Muscle layer of duodenum (tissue), 2 donors: ENCODE results near the gene CYP4B1.
A peak's percentile ranks its signal among the peaks of the same experiment; 100 is the strongest.
"Not testable (repeated sequence)": the region's sequence is repeated elsewhere in the genome, so short reads cannot be mapped to it uniquely, and the experiment has no call there.

Experiments
- H3K27ac ChIP-seq: one replicate; pipeline ENCODE4 v1.7.0; 2013; ENCODE audit warnings: mild to moderate bottlenecking, low read length
- H3K27me3 ChIP-seq: one replicate; pipeline ENCODE4 v1.7.0; 2013; ENCODE audit warnings: low read depth, mild to moderate bottlenecking, control low read depth, low read length
- H3K36me3 ChIP-seq, 2 donors: one replicate each; pipeline ENCODE4 v1.7.0; 2013; ENCODE audit warnings: low read length in 2 of 2, control low read depth in 1 of 2, mild to moderate bottlenecking in 1 of 2; ENCODE audit not compliant: insufficient read depth in 2 of 2, control insufficient read depth in 1 of 2
- H3K4me1 ChIP-seq, 2 donors: one replicate each; pipeline ENCODE4 v1.7.0; 2013; ENCODE audit warnings: low read length in 2 of 2, mild to moderate bottlenecking in 2 of 2, control low read depth in 1 of 2, moderate library complexity in 1 of 2; ENCODE audit not compliant: insufficient read depth in 2 of 2, control insufficient read depth in 1 of 2
- H3K4me3 ChIP-seq, 2 donors: one replicate each; pipeline ENCODE4 v1.7.0; 2013; ENCODE audit warnings: low read length in 2 of 2, low read depth in 1 of 2, mild to moderate bottlenecking in 1 of 2
- H3K9me3 ChIP-seq, 2 donors: one replicate each; pipeline ENCODE4 v1.7.0; 2013; ENCODE audit warnings: low read length in 2 of 2, control low read depth in 1 of 2, mild to moderate bottlenecking in 1 of 2; ENCODE audit not compliant: control insufficient read depth in 1 of 2
- donor health status: healthy.

Gene CYP4B1

DNA sequence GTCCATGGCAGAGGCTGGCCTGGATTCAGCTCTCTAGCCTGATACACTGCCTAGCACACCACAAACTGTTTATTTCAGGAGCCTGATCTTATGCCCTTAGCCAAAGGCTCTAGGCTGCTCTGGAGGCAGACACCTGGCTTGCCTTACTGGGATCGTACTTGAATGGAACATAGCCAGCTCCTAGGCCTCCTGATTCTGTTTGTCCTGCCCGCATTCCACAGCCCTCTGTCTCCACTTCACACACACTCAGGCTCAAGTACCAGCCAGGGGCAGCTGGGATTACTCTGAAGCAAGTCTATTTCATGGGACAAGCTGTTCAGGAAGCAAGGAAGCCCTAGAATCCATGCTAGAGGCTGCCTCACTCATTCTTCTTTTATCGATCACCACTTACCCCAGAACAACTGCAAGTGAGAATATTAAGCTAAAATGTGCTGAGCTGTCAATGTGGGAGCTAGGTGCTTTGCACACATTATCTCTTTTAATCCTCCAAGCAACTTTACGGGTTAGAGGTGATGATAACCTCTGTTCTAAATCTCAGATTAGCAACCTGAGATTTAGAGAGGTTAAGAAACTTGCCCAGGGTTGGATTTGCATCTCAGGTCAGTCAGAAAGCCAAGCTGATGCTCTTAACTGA, 31.1 kb upstream of the CYP4B1 start:
- H3K27ac ChIP-seq = no peak overlapping the region
- H3K9me3 ChIP-seq = peaks cover 19 to 31% of the 10 kb centered on the region in 2 donors
- no peaks in the 10 kb centered on the region for H3K4me1 ChIP-seq
- no peak overlapping the region for H3K4me3 ChIP-seq
- no peaks in the 10 kb centered on the region for H3K27me3 ChIP-seq
- H3K36me3 ChIP-seq = no peaks in the 10 kb centered on the region

DNA sequence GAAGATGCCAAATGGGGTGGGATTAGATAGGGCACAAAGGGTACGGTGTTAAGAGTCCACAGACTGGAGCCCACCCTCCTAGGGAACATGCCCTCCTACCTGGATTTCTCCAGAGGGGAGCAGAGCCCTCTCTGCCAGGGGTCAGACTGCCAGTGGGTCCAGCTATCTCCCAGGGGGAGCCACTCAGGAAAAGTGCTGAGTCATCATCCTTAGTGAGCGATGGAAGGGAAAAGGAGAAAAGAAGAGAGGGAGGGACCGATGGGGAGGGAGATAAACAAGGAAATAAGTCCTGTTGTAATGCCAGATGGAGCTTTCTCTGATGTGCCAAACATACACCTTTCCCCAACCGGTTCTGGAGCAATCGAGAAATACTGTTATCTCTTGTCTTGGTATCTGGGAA, 30.4 kb upstream of the CYP4B1 start:
- Histone ChIP-seq H3K4me1 (no peaks in the 10 kb centered on the region), H3K27me3 (no peaks in the 10 kb centered on the region), H3K9me3 (peaks cover 19 to 31% of the 10 kb centered on the region in 2 donors), H3K36me3 (no peaks in the 10 kb centered on the region), H3K27ac (no peak overlapping the region), H3K4me3 (no peak overlapping the region)

DNA sequence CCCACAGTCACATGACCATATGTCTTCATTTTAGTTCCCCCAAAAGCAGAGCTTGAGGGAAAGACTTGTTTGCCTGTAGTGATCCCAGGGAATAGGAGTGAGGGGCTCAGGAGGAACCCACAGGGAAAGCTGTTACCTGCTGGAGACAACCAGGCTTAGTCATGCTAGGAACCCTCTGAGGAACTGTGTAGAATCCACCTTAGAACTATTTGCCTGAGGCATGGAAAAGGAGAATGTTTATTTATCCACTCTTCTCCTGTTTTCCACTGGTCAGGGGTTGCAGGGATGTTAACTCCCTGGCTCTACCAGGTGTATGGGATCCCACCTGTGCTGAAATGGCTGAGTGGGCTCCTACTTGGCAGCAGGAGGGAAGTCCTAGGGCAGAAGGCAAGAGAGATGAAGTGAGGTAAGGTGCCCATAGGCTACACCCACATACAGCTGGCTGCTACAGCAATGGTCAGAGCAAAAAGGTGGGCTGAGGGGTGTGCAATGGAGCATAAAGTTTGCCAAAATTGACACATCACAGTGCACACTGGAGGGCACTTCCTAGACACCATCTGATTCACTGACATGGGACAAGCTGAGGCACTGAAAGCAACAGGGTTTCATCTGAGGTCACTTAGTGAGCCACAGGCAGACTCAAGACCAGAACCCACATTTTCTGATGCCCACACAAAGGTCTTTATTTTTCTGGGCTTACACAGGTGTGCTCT, 29.7 kb upstream of the CYP4B1 start:
- Histone ChIP-seq H3K4me3 (no peak overlapping the region), H3K9me3 (peaks cover 19 to 33% of the 10 kb centered on the region in 2 donors), H3K36me3 (no peaks in the 10 kb centered on the region), H3K27me3 (no peaks in the 10 kb centered on the region), H3K4me1 (no peaks in the 10 kb centered on the region), H3K27ac (no peak overlapping the region)

DNA sequence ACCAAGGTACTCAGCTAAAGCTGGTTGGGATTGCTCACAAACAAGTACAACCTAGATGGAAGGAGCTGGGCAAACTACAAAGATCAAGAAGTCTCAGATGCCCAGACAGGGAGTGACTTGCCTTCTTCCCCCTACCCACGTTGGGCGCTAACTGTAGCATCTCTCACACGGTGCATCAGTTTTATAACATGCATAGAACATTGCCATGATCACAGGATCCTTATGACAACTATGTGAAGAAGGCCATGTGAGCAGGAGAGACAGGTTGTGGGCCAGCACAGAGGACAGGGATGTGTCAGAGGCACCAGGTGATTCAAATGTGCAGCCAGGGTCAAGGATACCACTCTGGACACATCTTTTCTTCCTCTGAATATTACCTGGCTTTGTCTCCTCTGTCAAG, 28.3 kb upstream of the CYP4B1 start:
- H3K36me3 ChIP-seq = no peaks in the 10 kb centered on the region
- H3K27ac ChIP-seq = no peak overlapping the region
- peak overlapping the region in 1 of 2 donors; percentile 15 for H3K4me3 ChIP-seq
- H3K27me3 ChIP-seq = no peaks in the 10 kb centered on the region
- peaks cover 19 to 37% of the 10 kb centered on the region in 2 donors for H3K9me3 ChIP-seq
- no peaks in the 10 kb centered on the region for H3K4me1 ChIP-seq

DNA sequence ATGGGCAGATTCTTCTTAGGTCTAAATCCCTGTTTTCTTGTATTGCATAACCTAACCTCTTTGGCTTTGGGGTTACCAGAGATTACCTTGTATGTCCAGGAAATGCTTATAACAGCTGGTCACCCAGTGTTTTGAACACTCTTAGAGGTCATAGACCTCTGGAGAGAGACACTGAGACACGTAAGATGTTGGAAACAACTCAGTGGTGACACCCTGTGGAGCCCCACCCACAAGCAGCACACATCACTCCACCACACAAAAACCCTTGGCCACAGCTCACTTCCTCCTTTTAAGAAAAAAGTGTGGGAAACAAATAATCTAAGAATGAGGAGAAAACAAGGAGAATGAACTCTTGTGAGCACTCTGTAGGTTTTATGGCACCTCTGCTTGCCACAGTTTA, 26.3 kb upstream of the CYP4B1 start:
- no peaks in the 10 kb centered on the region for H3K36me3 ChIP-seq
- H3K27ac ChIP-seq = no peak overlapping the region
- H3K9me3 ChIP-seq = peaks cover 19 to 37% of the 10 kb centered on the region in 2 donors
- no peaks in the 10 kb centered on the region for H3K27me3 ChIP-seq
- no peaks in the 10 kb centered on the region for H3K4me1 ChIP-seq
- H3K4me3 ChIP-seq = no peak overlapping the region

DNA sequence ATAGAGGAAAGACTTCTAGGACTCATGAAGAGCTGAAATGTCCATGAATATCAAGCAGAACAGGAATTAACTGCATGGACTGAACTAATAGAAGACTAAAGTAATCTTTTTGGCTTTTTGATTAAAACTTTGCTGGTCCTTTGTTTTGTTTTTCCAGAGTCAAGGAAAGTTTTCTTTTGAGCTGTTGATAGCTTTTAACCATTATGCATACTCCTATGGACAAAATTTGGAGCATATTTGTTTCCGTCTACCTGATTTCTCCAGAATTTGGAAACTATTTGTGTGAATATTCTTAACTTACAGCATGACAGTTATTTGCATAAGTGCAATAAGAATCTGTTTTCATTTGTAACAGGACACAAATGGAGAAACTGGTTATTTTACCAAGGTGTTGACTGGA, 24.5 kb upstream of the CYP4B1 start:
- H3K4me3 ChIP-seq = no peak overlapping the region
- no peaks in the 10 kb centered on the region for H3K36me3 ChIP-seq
- no peak overlapping the region for H3K27ac ChIP-seq
- H3K9me3 ChIP-seq = peaks cover 17 to 34% of the 10 kb centered on the region in 2 donors
- H3K27me3 ChIP-seq = no peaks in the 10 kb centered on the region
- H3K4me1 ChIP-seq = no peaks in the 10 kb centered on the region

DNA sequence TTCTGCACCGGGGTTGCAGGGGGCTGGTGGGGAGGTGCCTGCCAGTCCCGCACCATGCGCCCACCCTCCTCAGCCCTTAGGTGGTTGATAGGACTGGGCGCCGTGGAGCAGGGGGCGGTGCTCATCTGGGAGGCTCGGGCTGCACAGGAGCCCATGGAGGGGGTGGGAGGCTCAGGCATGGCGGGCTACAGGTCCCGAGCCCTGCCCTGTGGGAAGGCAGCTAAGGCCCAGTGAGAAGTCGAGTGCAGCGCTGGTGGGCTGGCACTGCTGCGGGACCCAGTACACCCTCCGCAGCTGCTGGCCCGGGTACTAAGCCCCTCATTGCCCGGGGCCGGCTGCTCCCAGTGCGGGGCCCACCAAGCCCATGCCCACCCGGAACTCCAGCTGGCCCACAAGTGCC, 20.4 kb upstream of the CYP4B1 start:
- not testable (repeated sequence) for H3K27ac ChIP-seq, H3K4me3 ChIP-seq, H3K27me3 ChIP-seq, H3K36me3 ChIP-seq, H3K9me3 ChIP-seq, H3K4me1 ChIP-seq

DNA sequence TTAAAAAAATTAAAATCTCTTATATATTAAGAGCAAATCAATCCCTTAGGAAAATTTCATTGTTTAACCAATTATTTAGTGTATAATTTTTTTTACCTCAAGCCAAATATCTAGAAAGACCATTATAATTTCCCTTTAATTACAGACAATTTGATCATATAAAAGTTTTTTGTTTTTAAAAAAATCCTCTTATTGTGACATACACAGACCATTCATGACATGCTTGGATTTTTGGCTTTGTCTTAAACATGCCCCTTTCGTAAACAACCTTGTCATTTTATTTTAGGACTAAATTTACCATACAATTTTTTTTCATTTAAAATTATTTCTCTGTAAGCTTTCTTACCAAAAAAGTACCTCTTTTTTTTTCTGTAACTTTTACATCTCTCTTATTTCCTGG, 14.2 kb upstream of the CYP4B1 start:
- no peaks in the 10 kb centered on the region for H3K9me3 ChIP-seq
- H3K27me3 ChIP-seq = no peaks in the 10 kb centered on the region
- H3K27ac ChIP-seq = no peak overlapping the region
- no peaks in the 10 kb centered on the region for H3K36me3 ChIP-seq
- H3K4me3 ChIP-seq = no peak overlapping the region
- H3K4me1 ChIP-seq = no peaks in the 10 kb centered on the region

DNA sequence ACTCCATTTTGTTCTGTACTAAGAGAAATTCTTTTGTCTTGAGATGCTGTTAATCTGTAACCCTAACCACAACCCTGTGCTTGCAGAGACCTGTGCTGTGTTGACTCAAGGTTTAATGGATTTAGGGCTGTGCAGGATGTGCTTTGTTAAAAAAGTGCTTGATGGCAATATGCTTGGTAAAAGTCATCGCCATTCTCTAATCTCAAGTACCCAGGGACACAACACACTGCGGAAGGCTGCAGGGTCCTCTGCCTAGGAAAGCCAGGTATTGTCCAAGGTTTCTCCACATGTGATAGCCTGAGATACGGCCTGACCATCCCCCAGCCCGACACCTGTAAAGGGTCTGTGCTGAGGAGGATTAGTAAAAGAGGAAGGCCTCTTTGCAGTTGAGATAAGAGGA, 10.2 kb upstream of the CYP4B1 start:
- not testable (repeated sequence) for H3K27me3 ChIP-seq, H3K9me3 ChIP-seq, H3K36me3 ChIP-seq, H3K4me1 ChIP-seq, H3K4me3 ChIP-seq, H3K27ac ChIP-seq

DNA sequence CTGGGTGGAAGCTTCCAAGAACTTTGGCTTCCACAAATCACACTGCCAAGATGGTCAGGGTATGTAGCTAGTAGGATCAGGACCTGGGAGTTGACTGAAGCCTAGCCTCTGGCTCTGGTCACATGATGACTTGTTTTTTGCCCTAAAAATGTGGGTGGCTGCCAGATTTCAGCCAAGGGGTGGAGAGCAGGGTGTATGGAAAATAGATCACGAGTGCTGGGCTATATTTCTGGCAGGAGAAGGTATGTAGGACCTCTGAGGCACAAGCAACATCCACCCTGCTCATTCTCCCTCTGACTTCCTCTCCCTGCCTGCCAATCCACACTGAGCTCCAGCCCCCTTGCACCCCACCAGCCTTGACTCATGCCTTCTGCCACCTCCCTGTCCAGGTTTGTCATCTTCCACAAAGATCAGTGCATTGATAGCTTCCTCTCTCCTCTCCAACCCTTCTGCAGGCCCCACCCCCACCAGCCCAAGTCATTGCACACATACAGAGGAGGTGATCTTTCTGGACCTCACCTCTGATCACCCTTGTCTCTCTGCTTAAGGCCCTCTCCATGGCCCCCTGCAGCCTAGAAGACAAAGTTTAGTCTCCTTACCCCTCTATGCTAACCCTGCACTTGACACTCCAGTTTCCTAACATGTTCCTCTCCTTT, 8.3 kb upstream of the CYP4B1 start:
- Histone ChIP-seq H3K4me3 (no peak overlapping the region), H3K27ac (no peak overlapping the region), H3K36me3 (no peaks in the 10 kb centered on the region), H3K4me1 (no peaks in the 10 kb centered on the region), H3K27me3 (no peaks in the 10 kb centered on the region), H3K9me3 (peaks cover 0 to 2% of the 10 kb centered on the region in 2 donors)

DNA sequence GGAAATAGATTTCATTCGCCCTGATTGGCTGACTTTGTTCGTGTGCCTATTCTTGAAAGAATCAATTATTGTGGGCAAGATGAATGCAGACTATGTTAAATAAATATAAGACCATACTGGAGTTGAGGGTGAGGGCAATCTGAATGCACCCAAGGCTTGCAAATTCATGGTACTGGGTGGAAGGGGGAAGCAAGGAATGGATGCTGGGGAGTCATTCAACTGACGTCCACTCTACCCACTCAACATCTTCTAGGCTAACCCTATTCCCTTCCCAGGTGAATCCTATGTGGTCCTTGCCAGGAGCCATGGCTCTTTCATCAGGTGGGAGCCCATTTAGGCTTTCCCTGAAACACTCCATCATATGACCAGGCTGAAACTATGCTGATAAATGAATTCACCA, 5.7 kb upstream of the CYP4B1 start:
- Histone ChIP-seq H3K27me3 (no peaks in the 10 kb centered on the region), H3K4me1 (no peaks in the 10 kb centered on the region), H3K4me3 (no peak overlapping the region), H3K9me3 (peaks cover 0 to 2% of the 10 kb centered on the region in 2 donors), H3K27ac (no peak overlapping the region), H3K36me3 (no peaks in the 10 kb centered on the region)
